ENCODE measurements around the gene GSE1.

Gene GSE1

GRCh38 chr16:85635545-85636140 is 22.5 kb downstream of the GSE1 start:
- DNase-seq, result no peak

GRCh38 chr16:85636234-85636812 is 23.2 kb downstream of the GSE1 start:
- DNase-seq, result no peak

- no peak for DNase-seq
These were observed 24.1 kb downstream of the GSE1 start for GRCh38 chr16:85637061-85637807.

GRCh38 chr16:85637808-85638647 is 24.9 kb downstream of the GSE1 start:
- peak in 3 of 14 donors; percentile 23 to 43 (median 43) for DNase-seq

GRCh38 chr16:85638695-85639409 is 25.7 kb downstream of the GSE1 start:
- no peak for DNase-seq

- peak in 6 of 14 donors; percentile 18 to 38 (median 29) for DNase-seq
These were observed 26.6 kb downstream of the GSE1 start for GRCh38 chr16:85639529-85640253.

GRCh38 chr16:85640254-85640558 is 27.1 kb downstream of the GSE1 start:
- no peak for DNase-seq

- peak in 1 of 14 donors; percentile 25 for DNase-seq
These were observed 27.5 kb downstream of the GSE1 start for GRCh38 chr16:85640585-85640984.

- no peak for DNase-seq
These were observed 28.2 kb downstream of the GSE1 start for GRCh38 chr16:85641305-85641704.

- DNase-seq, result peak in 4 of 14 donors; percentile 9 to 64 (median 18)
These were observed 28.7 kb downstream of the GSE1 start for GRCh38 chr16:85641776-85642176.

GRCh38 chr16:85642762-85643358 is 29.7 kb downstream of the GSE1 start:
- no peak for DNase-seq

GRCh38 chr16:85643631-85644030 is 30.5 kb downstream of the GSE1 start:
- DNase-seq, result no peak

- no peak for DNase-seq
These were observed 31.1 kb downstream of the GSE1 start for GRCh38 chr16:85644093-85644712.

GRCh38 chr16:85645021-85645589 is 32.0 kb downstream of the GSE1 start:
- DNase-seq, result no peak

GRCh38 chr16:85646358-85646907 is 33.3 kb downstream of the GSE1 start:
- DNase-seq, result no peak

- DNase-seq, result no peak
These were observed 33.9 kb downstream of the GSE1 start for GRCh38 chr16:85646976-85647375.

GRCh38 chr16:85648070-85648714 is 35.1 kb downstream of the GSE1 start:
- no peak for DNase-seq

- DNase-seq, result no peak
These were observed 35.7 kb downstream of the GSE1 start for GRCh38 chr16:85648805-85649204.

GRCh38 chr16:85649411-85650134 is 36.5 kb downstream of the GSE1 start:
- DNase-seq, result no peak

All from C1 segment of cervical spinal cord (tissue), 14 donors.